ENCODE data around the gene ABCF2.

GRCh38 chr7:151205730-151206129 is 21.3 kb downstream of the ABCF2 start:
- TF ChIP-seq CTCF (IDR thresholded peaks at IDR 0.05) (no peak), POLR2A (IDR thresholded peaks at IDR 0.05) (no peak)

Measured in heart left ventricle (tissue), 13 donors.